Fibroblast of lung (primary cell): ENCODE measurements around the gene TCERG1L.

Experiments used
- CTCF ChIP-seq, 2 donors: IDR thresholded peaks in 1 of 2; conservative IDR thresholded peaks in 1 of 2; 1 replicate in 1 of 2; 2 replicates in 1 of 2; pipeline ENCODE4 v1.5.1; 2011 to 2012; ENCODE audit warnings: low read length in 2 of 2, control low read depth in 1 of 2, inconsistent platforms in 1 of 2, low read depth in 1 of 2, mild to moderate bottlenecking in 1 of 2
- EZH2 ChIP-seq: IDR thresholded peaks from 2 replicates; pipeline ENCODE4 v1.5.1; 2012; ENCODE audit warnings: low read length, control low read depth, mild to moderate bottlenecking; ENCODE audit errors: missing control alignments

- TF ChIP-seq CTCF (conservative IDR thresholded peaks at IDR 0.05 in 1 of 2, IDR thresholded peaks at IDR 0.05 in 1 of 2; ENCODE audit: low read depth in 1 of 2, low read length in 2 of 2) (no peak), EZH2 (no peak)
Observed at GRCh38 chr10:131098416-131098952, 213.0 kb downstream of the TCERG1L start.
